IMR-90 (cell line): ENCODE results near the gene SIGLEC7. TPM values are rescaled to one million over a fixed set of nuclear protein-coding genes. Genes with fewer than 3 reads are reported as not detected.

Source experiments
- ATAC-seq: fragments of 200-7000 bp; cut with Tn5 transposase; 2 replicates; pipeline ENCODE4 v1.9.1; 2020; ENCODE audit warnings: low read depth, mild to moderate bottlenecking, moderate library complexity
- BruUV-seq: library from RNA; stranded (reverse); fragments of 400-500 nt; replicated peaks from 2 replicates; lab custom pipeline; 2021; lab: Mats Ljungman, UMichigan
- CTCF ChIA-PET: fragments of 300-600 bp; formaldehyde crosslinking; extraction: SDS; loops from one replicate; lab custom pipeline; 2021; ENCODE audit warnings: antibody characterized with exemption; lab: Yijun Ruan, JAX
- POLR2A ChIA-PET: fragments of 300-600 bp; sonication (Branson Sonifier 250); formaldehyde crosslinking; loops from one replicate; lab custom pipeline; 2022; ENCODE audit warnings: antibody characterized with exemption; ENCODE audit not compliant: unreplicated experiment; lab: Charles Lee
- DNase-seq: peaks from one replicate; pipeline ENCODE4 v3.0.0; 2013
- H2AFZ ChIP-seq: replicated peaks from 2 replicates; pipeline ENCODE3; 2013; ENCODE audit warnings: low read length, mild to moderate bottlenecking; ENCODE audit not compliant: poor library complexity
- H2AK5ac ChIP-seq: 2 replicates; pipeline ENCODE4 v1.6.1; 2013; ENCODE audit warnings: low read depth, low read length, inconsistent platforms
- H2AK9ac ChIP-seq: replicated peaks from 2 replicates; pipeline ENCODE3; 2013; ENCODE audit warnings: mild to moderate bottlenecking, low read depth, low read length, moderate library complexity; ENCODE audit not compliant: poor library complexity
- H2BK120ac ChIP-seq: 2 replicates; pipeline ENCODE4 v1.6.1; 2013; ENCODE audit warnings: low read depth, low read length, inconsistent platforms
- H2BK15ac ChIP-seq: 3 replicates; pipeline ENCODE4 v1.6.1; 2013; ENCODE audit warnings: low read depth, low read length, inconsistent platforms
- H2BK20ac ChIP-seq: 2 replicates; pipeline ENCODE4 v1.6.1; 2013; ENCODE audit warnings: low read depth, mild to moderate bottlenecking, inconsistent platforms, low read length, moderate library complexity
- H2BK5ac ChIP-seq: 2 replicates; pipeline ENCODE4 v1.6.1; 2013; ENCODE audit warnings: mild to moderate bottlenecking, low read depth, low read length, inconsistent platforms; ENCODE audit not compliant: poor library complexity, severe bottlenecking
- H3K14ac ChIP-seq: replicated peaks from 2 replicates; pipeline ENCODE4 v1.6.1; 2013; ENCODE audit warnings: low read depth, low read length, inconsistent platforms
- H3K18ac ChIP-seq: 2 replicates; pipeline ENCODE4 v1.6.1; 2013; ENCODE audit warnings: low read depth, low read length, control low read depth
- H3K23ac ChIP-seq: 2 replicates; pipeline ENCODE4 v1.6.1; 2013; ENCODE audit warnings: low read depth, low read length, inconsistent platforms
- H3K27ac ChIP-seq: 2 replicates; pipeline ENCODE4 v1.5.1; 2013; ENCODE audit warnings: mild to moderate bottlenecking, control low read depth, low read length; ENCODE audit not compliant: insufficient read depth
- H3K27me3 ChIP-seq: 2 replicates; pipeline ENCODE4 v1.6.1; 2013; ENCODE audit warnings: low read length; ENCODE audit not compliant: control insufficient read depth, insufficient read depth
- H3K36me3 ChIP-seq: 2 replicates; pipeline ENCODE4 v1.6.1; 2013; ENCODE audit warnings: low read length, mixed read lengths; ENCODE audit not compliant: control insufficient read depth, insufficient read depth
- H3K4ac ChIP-seq: 2 replicates; pipeline ENCODE4 v1.6.1; 2013; ENCODE audit warnings: low read depth, low read length, inconsistent platforms
- H3K4me1 ChIP-seq: 2 replicates; pipeline ENCODE4 v1.6.1; 2013; ENCODE audit warnings: low read length, mixed read lengths; ENCODE audit not compliant: control insufficient read depth, insufficient read depth
- H3K4me2 ChIP-seq: 2 replicates; pipeline ENCODE4 v1.6.1; 2013; ENCODE audit warnings: low read depth, mild to moderate bottlenecking, control low read depth, low read length, moderate library complexity
- H3K4me3 ChIP-seq: 2 replicates; pipeline ENCODE4 v1.5.1; 2013; ENCODE audit warnings: low read depth, mild to moderate bottlenecking, control low read depth, low read length, moderate library complexity; ENCODE audit not compliant: insufficient read depth
- H3K56ac ChIP-seq: 2 replicates; pipeline ENCODE4 v1.6.1; 2013; ENCODE audit warnings: low read length, inconsistent platforms; ENCODE audit not compliant: insufficient read depth; ENCODE audit errors: extremely low read depth
- H3K79me1 ChIP-seq, 2 experiments: 2 replicates each; pipeline ENCODE4 v1.6.1; 2013; ENCODE audit warnings: low read length in 2 of 2, inconsistent platforms in 1 of 2, low read depth in 1 of 2
- H3K9ac ChIP-seq: 2 replicates; pipeline ENCODE4 v1.6.1; 2013; ENCODE audit warnings: low read depth, low read length, control low read depth
- H3K9me1 ChIP-seq: 2 replicates; pipeline ENCODE4 v1.6.1; 2013; ENCODE audit warnings: low read length, inconsistent platforms; ENCODE audit not compliant: insufficient read depth
- H3K9me3 ChIP-seq: 2 replicates; pipeline ENCODE4 v1.6.1; 2013; ENCODE audit warnings: low read length; ENCODE audit not compliant: control insufficient read depth, insufficient read depth
- H4K20me1 ChIP-seq: 2 replicates; pipeline ENCODE4 v1.6.1; 2013; ENCODE audit warnings: low read length, inconsistent platforms; ENCODE audit not compliant: insufficient read depth
- H4K5ac ChIP-seq: 2 replicates; pipeline ENCODE4 v1.6.1; 2013; ENCODE audit warnings: mild to moderate bottlenecking, low read depth, low read length, control low read depth
- H4K8ac ChIP-seq, 2 experiments: 2 replicates each; pipeline ENCODE4 v1.6.1; 2013; ENCODE audit warnings: low read depth in 2 of 2, low read length in 2 of 2, control low read depth in 1 of 2, inconsistent platforms in 1 of 2
- H4K91ac ChIP-seq: 2 replicates; pipeline ENCODE4 v1.6.1; 2013; ENCODE audit warnings: low read depth, low read length, inconsistent platforms; ENCODE audit not compliant: insufficient read depth
- BHLHE40 ChIP-seq: fragments of 150-350 bp; IDR thresholded peaks from 2 replicates; pipeline ENCODE4 v1.6.1; 2016; ENCODE audit warnings: mild to moderate bottlenecking, low read depth, low read length
- CEBPB ChIP-seq: IDR thresholded peaks from 2 replicates; pipeline ENCODE4 v1.6.1; 2012; ENCODE audit warnings: low read depth, low read length, improper control_type of control experiment
- CHD1 ChIP-seq: IDR thresholded peaks from 2 replicates; pipeline ENCODE4 v1.6.1; 2012; ENCODE audit warnings: low read depth, low read length, improper control_type of control experiment
- ELK1 ChIP-seq: fragments of 150-350 bp; IDR thresholded peaks from 2 replicates; pipeline ENCODE4 v1.6.1; 2016; ENCODE audit warnings: low read depth, mild to moderate bottlenecking, low read length, moderate library complexity, borderline replicate concordance
- FOS ChIP-seq: fragments of 150-350 bp; IDR thresholded peaks from 2 replicates; pipeline ENCODE4 v1.6.1; 2016; ENCODE audit warnings: low read depth, low read length
- MAFK ChIP-seq: IDR thresholded peaks from 2 replicates; pipeline ENCODE4 v1.6.1; 2012; ENCODE audit warnings: low read depth, low read length, improper control_type of control experiment
- MAZ ChIP-seq: IDR thresholded peaks from 2 replicates; pipeline ENCODE4 v1.6.1; 2012; ENCODE audit warnings: low read depth, mild to moderate bottlenecking, low read length, improper control_type of control experiment, moderate library complexity, borderline replicate concordance
- MXI1 ChIP-seq: IDR thresholded peaks from 2 replicates; pipeline ENCODE4 v1.6.1; 2012; ENCODE audit warnings: low read depth, mild to moderate bottlenecking, low read length, moderate library complexity, borderline replicate concordance
- NFE2L2 ChIP-seq: fragments of 150-350 bp; IDR thresholded peaks from 2 replicates; pipeline ENCODE4 v1.6.1; 2016; ENCODE audit warnings: low read depth, mild to moderate bottlenecking, low read length
- POLR2A ChIP-seq: IDR thresholded peaks from 2 replicates; pipeline ENCODE4 v1.6.1; 2012; ENCODE audit warnings: mild to moderate bottlenecking, low read depth, low read length
- RAD21 ChIP-seq: IDR thresholded peaks from 2 replicates; pipeline ENCODE4 v1.6.1; 2012; ENCODE audit warnings: low read length, improper control_type of control experiment
- RCOR1 ChIP-seq: IDR thresholded peaks from 2 replicates; pipeline ENCODE4 v1.6.1; 2012; ENCODE audit warnings: mild to moderate bottlenecking, low read length, improper control_type of control experiment; ENCODE audit not compliant: insufficient replicate concordance
- RFX5 ChIP-seq: IDR thresholded peaks from 2 replicates; pipeline ENCODE4 v1.8.0; 2012; ENCODE audit warnings: low read depth, mild to moderate bottlenecking, low read length, moderate library complexity
- SMC3 ChIP-seq: fragments of 150-350 bp; IDR thresholded peaks from 2 replicates; pipeline ENCODE4 v1.6.1; 2016; ENCODE audit warnings: low read depth, mild to moderate bottlenecking, antibody characterized with exemption, low read length, moderate library complexity
- USF2 ChIP-seq: fragments of 150-350 bp; IDR thresholded peaks from 2 replicates; pipeline ENCODE4 v1.6.1; 2017; ENCODE audit warnings: mild to moderate bottlenecking, antibody characterized with exemption, low read length, low read depth
- WGBS, 2 experiments: methylation state at CpG; one replicate each; pipeline versions ENCODE4 v1.1.5 to v1.1.7; 2013; ENCODE audit warnings: missing lambda C conversion rate in 2 of 2; ENCODE audit not compliant: insufficient read length in 1 of 2; ENCODE audit errors: extremely low coverage in 2 of 2; 5-methylcytosine and 5-hydroxymethylcytosine counted together
- dilution Hi-C: fragments of 300-500 bp; cut with HindIII; formaldehyde crosslinking; loops from one replicate; pipeline ENCODE4 v1.14.3; 2018; ENCODE audit warnings: low sequenced_read_pairs; ENCODE audit not compliant: unreplicated experiment
- in situ Hi-C: fragments of 300-500 bp; cut with MboI; formaldehyde crosslinking; loops from 3 replicates; pipeline ENCODE4 v1.14.3; 2019; ENCODE audit warnings: low sequenced_read_pairs, inconsistent platforms, mixed read lengths
- intact Hi-C: fragments of 100-400 bp; cut with micrococcal nuclease; formaldehyde crosslinking; loops from 2 replicates; pipeline ENCODE4 v1.10.0; 2022
- polyA plus RNA-seq, 3 experiments: library from polyadenylated mRNA; depleted of rRNA; stranded (reverse); fragments of >200 nt; gene quantifications; 2 replicates each; pipeline ENCODE4 v1.2.3, GENCODE V29; 2012; ENCODE audit warnings: low replicate concordance in 1 of 3
- total RNA-seq: library from RNA; depleted of rRNA; stranded (reverse); fragments of >200 nt; gene quantifications from 2 replicates; pipeline ENCODE4 v1.2.3, GENCODE V29; 2012
- TF ChIP-seq, protein P1 (sequence below): conservative IDR thresholded peaks from 2 replicates; pipeline ENCODE4 v1.5.1; 2012; ENCODE audit warnings: mild to moderate bottlenecking, low read depth, low read length, improper control_type of control experiment

SIGLEC7 gene
- total and polyA plus RNA-seq, 2 of the 4 experiments (the other 2 are of a cell fraction), result not detected

DNA sequence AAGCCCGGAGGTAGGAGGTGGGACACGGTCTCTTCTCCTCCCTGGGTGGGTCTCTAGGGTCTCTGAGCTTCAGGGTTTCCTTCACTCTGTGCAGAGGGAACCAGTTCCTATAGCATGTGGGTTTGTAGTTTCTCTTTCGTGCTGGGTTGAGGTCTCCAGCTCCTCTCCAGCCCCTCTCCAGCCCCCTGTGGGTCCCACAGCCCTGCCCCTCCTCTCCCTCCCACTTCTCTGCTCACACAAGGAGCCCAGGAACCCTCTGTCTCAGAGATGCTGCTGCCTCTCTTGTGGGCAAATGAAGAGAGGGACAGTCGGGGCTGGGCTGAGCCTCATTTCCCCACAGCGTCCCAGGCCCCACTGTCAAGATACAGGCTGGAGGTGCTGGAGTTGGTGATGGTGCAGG lies 1.4 kb downstream of the SIGLEC7 start:
- TF ChIP-seq FOS (no peak), CHD1 (no peak), SMC3 (no peak), RAD21 (no peak), NFE2L2 (no peak), CEBPB (no peak), MAZ (no peak), MAFK (no peak), RFX5 (no peak), MXI1 (no peak), POLR2A (no peak), ELK1 (no peak), USF2 (no peak), BHLHE40 (no peak), RCOR1 (no peak)
- TF ChIP-seq, protein P1, sequence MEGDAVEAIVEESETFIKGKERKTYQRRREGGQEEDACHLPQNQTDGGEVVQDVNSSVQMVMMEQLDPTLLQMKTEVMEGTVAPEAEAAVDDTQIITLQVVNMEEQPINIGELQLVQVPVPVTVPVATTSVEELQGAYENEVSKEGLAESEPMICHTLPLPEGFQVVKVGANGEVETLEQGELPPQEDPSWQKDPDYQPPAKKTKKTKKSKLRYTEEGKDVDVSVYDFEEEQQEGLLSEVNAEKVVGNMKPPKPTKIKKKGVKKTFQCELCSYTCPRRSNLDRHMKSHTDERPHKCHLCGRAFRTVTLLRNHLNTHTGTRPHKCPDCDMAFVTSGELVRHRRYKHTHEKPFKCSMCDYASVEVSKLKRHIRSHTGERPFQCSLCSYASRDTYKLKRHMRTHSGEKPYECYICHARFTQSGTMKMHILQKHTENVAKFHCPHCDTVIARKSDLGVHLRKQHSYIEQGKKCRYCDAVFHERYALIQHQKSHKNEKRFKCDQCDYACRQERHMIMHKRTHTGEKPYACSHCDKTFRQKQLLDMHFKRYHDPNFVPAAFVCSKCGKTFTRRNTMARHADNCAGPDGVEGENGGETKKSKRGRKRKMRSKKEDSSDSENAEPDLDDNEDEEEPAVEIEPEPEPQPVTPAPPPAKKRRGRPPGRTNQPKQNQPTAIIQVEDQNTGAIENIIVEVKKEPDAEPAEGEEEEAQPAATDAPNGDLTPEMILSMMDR, result no peak
- Histone ChIP-seq H4K8ac (no peak overlapping the region), H4K20me1 (no peaks in the 10 kb centered on the region), H3K27me3 (peaks cover 7% of the 10 kb centered on the region), H3K18ac (no peak overlapping the region), H3K9ac (no peak overlapping the region), H2BK120ac (no peak overlapping the region), H3K4me3 (no peak overlapping the region), H3K23ac (no peak overlapping the region), H2AFZ (no peak overlapping the region), H3K27ac (no peak overlapping the region), H3K79me1 (no peaks in the 10 kb centered on the region), H3K9me3 (no peaks in the 10 kb centered on the region), H3K4me1 (no peaks in the 10 kb centered on the region), H2BK15ac (no peak overlapping the region), H3K4me2 (no peak overlapping the region), H2BK5ac (no peak overlapping the region), H4K5ac (no peak overlapping the region), H2BK20ac (no peak overlapping the region), H3K14ac (no peak overlapping the region), H3K4ac (no peak overlapping the region), H2AK9ac (no peak overlapping the region), H3K36me3 (no peaks in the 10 kb centered on the region), H3K9me1 (no peaks in the 10 kb centered on the region), H4K91ac (no peak overlapping the region), H3K56ac (no peak overlapping the region), H2AK5ac (no peak overlapping the region)
- CTCF ChIA-PET, result no interaction called here
- no CpG with 5 or more reads among the region's 5 CpGs for WGBS, 2 experiments
- dilution Hi-C loops, result no loop called here
- ATAC-seq (no peak), DNase-seq (no peak)
- in situ Hi-C loops, result no loop called here
- BruUV-seq, result no TSS peak
- POLR2A ChIA-PET, result no interaction called here
- intact Hi-C loops, result no loop called here
